Ectodermal cell (in vitro differentiated cells): ENCODE results near the gene HCRTR1.

Source experiments
- H3K27ac ChIP-seq: 2 replicates; pipeline ENCODE4 v1.7.0; 2013; ENCODE audit warnings: mild to moderate bottlenecking, low read depth, low read length; ENCODE audit not compliant: insufficient read depth, poor library complexity, severe bottlenecking
- H3K27me3 ChIP-seq: 2 replicates; pipeline ENCODE4 v1.7.0; 2013; ENCODE audit warnings: mild to moderate bottlenecking, low read length; ENCODE audit not compliant: insufficient read depth, control insufficient read depth, poor library complexity, severe bottlenecking
- H3K36me3 ChIP-seq: one replicate; pipeline ENCODE4 v1.7.0; 2013; ENCODE audit warnings: low read length; ENCODE audit not compliant: control insufficient read depth, insufficient read depth
- H3K4me1 ChIP-seq: one replicate; pipeline ENCODE4 v1.7.0; 2013; ENCODE audit warnings: low read length; ENCODE audit not compliant: control insufficient read depth, insufficient read depth
- H3K4me3 ChIP-seq: 2 replicates; pipeline ENCODE4 v1.7.0; 2013; ENCODE audit warnings: low read depth, low read length, control low read depth; ENCODE audit not compliant: insufficient read depth
- H3K9me3 ChIP-seq: 2 replicates; pipeline ENCODE4 v1.7.0; 2013; ENCODE audit warnings: mild to moderate bottlenecking, low read length, moderate library complexity; ENCODE audit not compliant: control insufficient read depth
- WGBS, 2 experiments: methylation state at CpG; one replicate each; pipeline ENCODE4 v1.1.7; 2013; ENCODE audit warnings: missing lambda C conversion rate in 2 of 2; 5-methylcytosine and 5-hydroxymethylcytosine counted together

Gene HCRTR1

GRCh38 chr1:31602081-31602480, 15.4 kb upstream of the HCRTR1 start:
- no peaks in the 10 kb centered on the region for H3K36me3 ChIP-seq
- no peak overlapping the region for H3K4me3 ChIP-seq
- H3K9me3 ChIP-seq, result no peaks in the 10 kb centered on the region
- no peaks in the 10 kb centered on the region for H3K4me1 ChIP-seq
- WGBS, 2 experiments, result 90 to 97% methylated on average over 1 to 2 of the region's 2 CpGs
- no peak overlapping the region for H3K27ac ChIP-seq
- no peaks in the 10 kb centered on the region for H3K27me3 ChIP-seq

DNA sequence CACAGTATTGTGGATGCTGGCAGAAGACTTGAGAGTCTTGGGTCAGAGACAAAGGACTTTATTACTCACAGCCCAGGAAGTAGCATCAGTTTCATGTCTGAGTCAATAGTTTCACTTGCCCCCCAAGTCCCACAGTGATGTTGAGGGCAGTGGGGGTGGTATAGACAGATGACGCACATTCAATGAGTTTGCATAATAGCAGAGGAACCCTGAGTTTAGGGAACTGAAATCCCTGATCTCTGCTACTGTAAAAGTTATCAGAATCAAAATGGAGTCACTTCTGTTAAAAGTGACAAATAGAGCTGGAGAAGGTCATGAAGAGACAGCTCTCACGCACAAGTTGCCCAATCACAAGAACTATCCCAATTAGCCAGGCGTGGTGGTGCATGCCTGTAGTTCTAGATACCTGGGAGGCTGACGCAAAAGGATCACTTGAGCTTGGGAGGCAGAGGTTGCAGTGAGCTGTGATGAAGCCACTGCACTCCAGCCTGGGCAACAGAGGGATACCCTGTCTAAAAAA, 11.5 kb upstream of the HCRTR1 start:
- Histone ChIP-seq H3K9me3 (no peaks in the 10 kb centered on the region), H3K27me3 (no peaks in the 10 kb centered on the region), H3K36me3 (no peaks in the 10 kb centered on the region), H3K27ac (no peak overlapping the region), H3K4me1 (no peaks in the 10 kb centered on the region), H3K4me3 (no peak overlapping the region)
- 86 to 92% methylated on average over 4 of the region's 4 CpGs for WGBS, 2 experiments

- H3K4me3 ChIP-seq, result no peak overlapping the region
- 87 to 90% methylated on average over 4 to 5 of the region's 5 CpGs for WGBS, 2 experiments
- no peaks in the 10 kb centered on the region for H3K9me3 ChIP-seq
- no peaks in the 10 kb centered on the region for H3K4me1 ChIP-seq
- H3K27ac ChIP-seq, result no peak overlapping the region
- H3K36me3 ChIP-seq, result no peaks in the 10 kb centered on the region
- H3K27me3 ChIP-seq, result no peaks in the 10 kb centered on the region
Observed at GRCh38 chr1:31607360-31607759, 10.1 kb upstream of the HCRTR1 start.

DNA sequence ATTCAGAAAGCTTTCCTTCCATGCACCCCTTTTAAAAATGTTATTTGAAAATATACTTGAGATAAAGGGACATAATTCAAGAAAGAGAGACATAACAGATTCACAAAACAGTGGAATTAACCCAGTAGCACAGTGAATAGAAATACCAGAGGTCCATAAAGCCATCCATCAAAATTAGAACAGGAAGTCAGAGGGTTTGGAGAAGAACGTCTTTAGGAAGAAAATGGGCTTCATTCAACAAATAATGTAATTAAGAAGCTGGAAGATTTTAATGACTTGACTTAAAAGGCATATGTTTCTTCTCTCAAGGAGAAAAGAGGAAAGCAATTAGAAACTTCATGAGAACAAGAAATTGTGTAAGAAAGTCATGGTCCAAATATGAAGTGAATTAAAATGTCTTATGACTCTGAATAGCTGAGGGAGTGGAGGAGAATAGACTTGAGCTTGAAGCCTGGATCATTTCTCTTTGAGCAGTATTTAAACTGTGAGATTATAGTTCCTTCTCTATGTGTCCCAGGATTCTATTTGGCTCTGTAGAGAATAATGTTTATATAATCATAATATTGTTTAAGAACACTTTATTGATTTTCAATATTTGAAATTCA, 7.9 kb upstream of the HCRTR1 start:
- no peak overlapping the region for H3K4me3 ChIP-seq
- H3K4me1 ChIP-seq, result peaks cover 5% of the 10 kb centered on the region
- no peaks in the 10 kb centered on the region for H3K9me3 ChIP-seq
- H3K27ac ChIP-seq, result no peak overlapping the region
- 42 to 67% methylated on average over 1 of the region's 1 CpG for WGBS, 2 experiments
- H3K36me3 ChIP-seq, result no peaks in the 10 kb centered on the region
- no peaks in the 10 kb centered on the region for H3K27me3 ChIP-seq

GRCh38 chr1:31614414-31615005, 3.0 kb upstream of the HCRTR1 start:
- Histone ChIP-seq H3K9me3 (no peaks in the 10 kb centered on the region), H3K27me3 (peaks cover 35% of the 10 kb centered on the region), H3K4me1 (peaks cover 5% of the 10 kb centered on the region), H3K36me3 (no peaks in the 10 kb centered on the region), H3K27ac (no peak overlapping the region), H3K4me3 (no peak overlapping the region)
- WGBS, 2 experiments, result 78% methylated on average over 8 of the region's 8 CpGs

DNA sequence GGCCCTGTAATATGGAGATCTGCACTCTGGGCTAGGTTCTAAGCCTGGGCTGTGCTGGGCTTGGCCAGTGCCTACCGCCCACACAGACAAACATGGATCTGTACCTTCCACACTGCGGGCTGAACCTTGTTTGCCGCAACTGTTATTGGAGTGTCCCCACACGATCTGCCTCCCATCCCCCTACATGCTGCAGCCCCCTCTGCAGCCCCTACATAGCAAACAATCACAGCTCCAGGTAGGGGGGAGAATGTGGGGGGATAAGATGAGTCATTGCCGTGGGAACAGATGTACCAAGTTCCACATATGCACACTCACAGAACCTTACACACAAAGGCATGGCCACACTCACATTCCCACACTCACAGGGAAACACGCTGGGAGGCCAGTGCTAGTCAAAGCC, 2.1 kb upstream of the HCRTR1 start:
- H3K4me1 ChIP-seq, result peaks cover 5% of the 10 kb centered on the region
- H3K27me3 ChIP-seq, result peaks cover 35% of the 10 kb centered on the region
- WGBS, 2 experiments, result 88 to 93% methylated on average over 5 to 6 of the region's 6 CpGs
- H3K36me3 ChIP-seq, result no peaks in the 10 kb centered on the region
- no peak overlapping the region for H3K4me3 ChIP-seq
- no peaks in the 10 kb centered on the region for H3K9me3 ChIP-seq
- H3K27ac ChIP-seq, result no peak overlapping the region

- H3K4me3 ChIP-seq, result no peak overlapping the region
- 43 to 44% methylated on average over 2 of the region's 2 CpGs for WGBS, 2 experiments
- H3K9me3 ChIP-seq, result no peaks in the 10 kb centered on the region
- H3K4me1 ChIP-seq, result peaks cover 5% of the 10 kb centered on the region
- H3K27me3 ChIP-seq, result peaks cover 35% of the 10 kb centered on the region
- H3K27ac ChIP-seq, result no peak overlapping the region
- no peaks in the 10 kb centered on the region for H3K36me3 ChIP-seq
Observed at GRCh38 chr1:31615939-31616338, 1.6 kb upstream of the HCRTR1 start.

DNA sequence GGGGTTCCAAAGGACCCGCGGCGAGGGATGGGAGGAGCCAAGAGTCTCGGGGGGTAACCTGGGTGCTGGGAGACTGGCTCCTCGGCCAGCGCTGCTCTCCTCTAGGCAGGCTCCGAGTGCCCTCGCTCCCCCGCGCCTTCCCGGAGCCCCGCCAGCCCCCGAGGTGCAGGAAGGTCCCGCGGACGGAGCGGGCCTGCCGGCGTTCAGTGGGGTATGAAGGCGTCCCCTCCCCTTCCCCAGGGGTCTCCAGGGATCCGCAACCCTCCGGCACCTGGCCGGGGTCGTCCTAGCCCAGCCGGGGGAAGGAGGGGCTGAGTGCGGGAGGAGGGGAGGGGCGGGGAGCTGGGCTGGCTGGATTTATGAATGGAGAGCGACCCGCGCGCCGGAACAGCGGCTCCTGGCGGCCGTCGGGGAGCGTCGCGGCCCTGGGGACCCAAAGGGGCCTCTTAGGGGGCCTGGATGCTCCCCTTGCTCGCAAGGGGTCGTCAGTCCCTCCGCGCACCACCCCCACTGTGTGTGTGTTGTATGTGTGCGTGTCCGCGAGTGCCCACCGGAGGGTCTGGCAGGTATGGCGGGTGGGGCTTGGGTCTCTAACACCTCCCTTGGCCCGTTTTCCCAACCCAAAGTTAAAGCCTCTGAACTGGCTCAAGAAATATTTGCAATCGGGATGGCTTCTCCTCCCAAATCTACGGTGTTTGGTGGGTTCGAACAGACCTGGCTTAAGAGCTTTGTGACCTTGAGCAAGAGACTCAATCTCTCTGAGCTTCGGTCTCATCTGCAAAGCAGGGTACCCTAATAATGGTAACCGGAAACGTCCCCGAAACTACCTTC, 642 bp downstream of the HCRTR1 start:
- H3K9me3 ChIP-seq, result no peaks in the 10 kb centered on the region
- H3K4me3 ChIP-seq, result peak overlapping the region; percentile 52
- peaks cover 5% of the 10 kb centered on the region for H3K4me1 ChIP-seq
- 12% methylated on average over 56 of the region's 56 CpGs for WGBS, 2 experiments
- no peak overlapping the region for H3K27ac ChIP-seq
- H3K27me3 ChIP-seq, result peaks cover 35% of the 10 kb centered on the region
- no peaks in the 10 kb centered on the region for H3K36me3 ChIP-seq

GRCh38 chr1:31618916-31619846, 1.7 kb downstream of the HCRTR1 start:
- Histone ChIP-seq H3K36me3 (no peaks in the 10 kb centered on the region), H3K27ac (no peak overlapping the region), H3K9me3 (no peaks in the 10 kb centered on the region), H3K4me3 (no peak overlapping the region), H3K27me3 (peaks cover 35% of the 10 kb centered on the region), H3K4me1 (peaks cover 4% of the 10 kb centered on the region)
- WGBS, 2 experiments, result 81 to 82% methylated on average over 23 of the region's 23 CpGs
